WTC11 (cell line): ENCODE results near the gene SIGLEC15.

Experiments
- CTCF ChIP-seq: fragments of 200-600 bp; IDR thresholded peaks from 2 replicates; pipeline ENCODE4 v1.8.0; 2022; ENCODE audit warnings: antibody characterized with exemption
- ZBTB43 ChIP-seq: sonication (generic); formaldehyde crosslinking; IDR thresholded peaks from 2 replicates; pipeline ENCODE4 v1.8.1; 2023; ENCODE audit warnings: mild to moderate bottlenecking, missing genetic modification reagents
- ZNF232 ChIP-seq: sonication (generic); formaldehyde crosslinking; IDR thresholded peaks from 2 replicates; pipeline ENCODE4 v1.8.0; 2022; ENCODE audit warnings: mild to moderate bottlenecking, missing genetic modification reagents

- TF ChIP-seq CTCF, result no peak
- TF ChIP-seq ZBTB43 (CRISPR knock-in tag), result no peak
- TF ChIP-seq ZNF232 (CRISPR knock-in tag), result no peak
These were observed 36.5 kb downstream of the SIGLEC15 start for GRCh38 chr18:45861926-45862325.
